Activated CD4-positive, alpha-beta T cell treated with anti-CD3 and anti-CD28 coated beads, Interleukin-2, amount 50 U/mL, for 4 hours (primary cell): ENCODE results near the gene IRF9.

Experiments
- DNase-seq, 2 experiments: peaks; one replicate each; pipeline ENCODE4 v3.0.0-alpha.2; 2020

Gene IRF9

DNA sequence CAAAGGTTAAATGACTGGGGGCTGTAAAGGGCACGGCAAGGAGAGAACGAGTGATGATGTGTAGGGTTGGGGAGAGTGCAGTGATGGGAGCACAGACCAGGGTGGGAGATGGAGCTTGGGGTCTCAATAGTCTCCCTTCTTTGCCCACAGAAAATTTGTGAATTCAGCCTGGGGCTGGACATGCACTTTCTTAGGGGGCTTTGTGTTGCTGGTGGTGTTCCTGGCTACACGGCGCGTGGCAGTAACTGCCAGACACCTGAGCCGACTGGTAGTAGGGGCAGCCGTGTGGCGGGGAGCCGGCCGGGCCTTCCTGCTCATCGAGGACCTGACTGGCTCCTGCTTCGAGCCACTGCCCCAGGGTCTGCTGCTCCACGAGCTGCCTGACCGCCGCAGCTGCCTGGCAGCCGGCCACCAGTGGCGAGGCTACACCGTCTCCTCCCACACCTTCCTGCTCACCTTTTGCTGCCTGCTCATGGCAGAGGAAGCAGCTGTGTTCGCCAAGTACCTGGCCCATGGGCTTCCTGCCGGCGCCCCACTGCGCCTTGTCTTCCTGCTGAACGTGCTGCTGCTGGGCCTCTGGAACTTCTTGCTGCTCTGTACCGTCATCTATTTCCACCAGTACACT, 28.9 kb upstream of the IRF9 start:
- DNase-seq, result peak in 1 of 2 experiments; percentile 13

DNA sequence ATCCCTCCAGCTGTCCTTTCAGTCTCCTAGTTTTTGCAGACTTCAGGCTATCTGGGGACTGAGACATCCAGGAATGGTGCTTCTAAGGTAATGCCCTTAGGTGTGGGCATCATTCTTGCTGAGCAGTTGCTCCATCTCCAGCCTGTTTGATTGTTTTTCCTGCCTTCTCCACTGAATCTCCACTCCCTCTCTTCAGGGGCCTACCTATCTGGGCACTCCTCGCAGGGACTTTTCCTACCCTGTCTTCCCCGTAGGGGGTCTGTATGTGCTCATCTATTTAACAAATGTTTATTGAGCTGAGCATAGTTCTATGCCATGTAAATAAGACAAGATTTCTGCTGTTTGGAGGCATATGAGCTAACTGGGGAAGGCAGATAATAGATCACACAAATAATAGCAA, 28.1 kb upstream of the IRF9 start:
- no peak for DNase-seq

DNA sequence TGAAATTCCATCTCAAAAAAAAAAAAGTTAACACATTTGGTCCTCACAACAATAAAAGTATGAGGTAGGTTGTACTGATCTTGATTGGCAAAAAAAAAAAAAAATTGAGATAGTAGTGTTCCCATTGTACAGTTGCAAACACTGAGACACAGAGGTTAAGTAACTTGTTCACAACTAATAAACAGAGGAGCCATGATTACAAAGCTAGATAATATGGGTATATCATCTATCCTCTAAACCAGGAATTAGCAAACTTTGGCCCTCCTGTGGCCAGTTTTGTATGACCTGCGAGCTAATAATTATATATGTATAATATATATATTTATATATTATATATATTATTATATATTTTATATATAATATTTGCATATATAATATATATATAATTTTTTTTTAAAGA, 27.3 kb upstream of the IRF9 start:
- no peak for DNase-seq

- DNase-seq, result no peak
Measured at GRCh38 chr14:24135584-24135833, 25.6 kb upstream of the IRF9 start.

GRCh38 chr14:24135834-24136683, 25.0 kb upstream of the IRF9 start, which contains the start of gene PSME1:
Gene PSME1, plus strand, starts transcription at chr14:24136194. Its CDS starts 69 bp downstream, at chr14:24136263.
- DNase-seq, result peak; percentile 93 to 94

GRCh38 chr14:24136684-24137528, 24.2 kb upstream of the IRF9 start:
- DNase-seq, result no peak

DNA sequence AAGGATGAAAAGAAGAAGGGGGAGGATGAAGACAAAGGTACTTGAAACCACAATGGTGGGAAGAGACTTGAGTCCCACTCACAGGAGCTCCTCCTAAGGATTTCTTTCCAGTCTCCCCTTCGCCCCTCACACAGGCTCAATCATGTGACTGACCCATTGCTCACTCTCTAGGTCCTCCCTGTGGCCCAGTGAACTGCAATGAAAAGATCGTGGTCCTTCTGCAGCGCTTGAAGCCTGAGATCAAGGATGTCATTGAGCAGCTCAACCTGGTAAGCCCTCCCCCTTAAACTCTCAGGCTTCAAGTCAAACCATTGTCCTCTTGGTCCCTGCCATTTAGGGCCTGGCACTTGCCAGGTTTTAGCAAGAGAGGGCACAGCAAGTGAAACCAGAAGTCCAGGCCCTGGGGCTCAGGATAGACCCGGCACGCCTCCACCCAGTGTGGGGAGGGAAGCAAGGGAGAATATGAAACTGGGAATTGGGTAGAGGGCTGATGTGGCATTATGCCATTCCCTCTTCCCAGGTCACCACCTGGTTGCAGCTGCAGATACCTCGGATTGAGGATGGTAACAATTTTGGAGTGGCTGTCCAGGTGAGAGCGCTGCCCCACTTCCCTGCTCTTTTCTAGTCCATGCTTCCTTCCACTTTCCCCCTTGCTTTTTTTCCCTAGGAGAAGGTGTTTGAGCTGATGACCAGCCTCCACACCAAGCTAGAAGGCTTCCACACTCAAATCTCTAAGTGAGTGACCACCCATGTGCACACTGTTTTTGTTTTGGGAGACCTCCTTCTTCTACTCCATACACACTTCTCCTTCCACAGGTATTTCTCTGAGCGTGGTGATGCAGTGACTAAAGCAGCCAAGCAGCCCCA, 23.3 kb upstream of the IRF9 start:
- DNase-seq, result no peak

DNA sequence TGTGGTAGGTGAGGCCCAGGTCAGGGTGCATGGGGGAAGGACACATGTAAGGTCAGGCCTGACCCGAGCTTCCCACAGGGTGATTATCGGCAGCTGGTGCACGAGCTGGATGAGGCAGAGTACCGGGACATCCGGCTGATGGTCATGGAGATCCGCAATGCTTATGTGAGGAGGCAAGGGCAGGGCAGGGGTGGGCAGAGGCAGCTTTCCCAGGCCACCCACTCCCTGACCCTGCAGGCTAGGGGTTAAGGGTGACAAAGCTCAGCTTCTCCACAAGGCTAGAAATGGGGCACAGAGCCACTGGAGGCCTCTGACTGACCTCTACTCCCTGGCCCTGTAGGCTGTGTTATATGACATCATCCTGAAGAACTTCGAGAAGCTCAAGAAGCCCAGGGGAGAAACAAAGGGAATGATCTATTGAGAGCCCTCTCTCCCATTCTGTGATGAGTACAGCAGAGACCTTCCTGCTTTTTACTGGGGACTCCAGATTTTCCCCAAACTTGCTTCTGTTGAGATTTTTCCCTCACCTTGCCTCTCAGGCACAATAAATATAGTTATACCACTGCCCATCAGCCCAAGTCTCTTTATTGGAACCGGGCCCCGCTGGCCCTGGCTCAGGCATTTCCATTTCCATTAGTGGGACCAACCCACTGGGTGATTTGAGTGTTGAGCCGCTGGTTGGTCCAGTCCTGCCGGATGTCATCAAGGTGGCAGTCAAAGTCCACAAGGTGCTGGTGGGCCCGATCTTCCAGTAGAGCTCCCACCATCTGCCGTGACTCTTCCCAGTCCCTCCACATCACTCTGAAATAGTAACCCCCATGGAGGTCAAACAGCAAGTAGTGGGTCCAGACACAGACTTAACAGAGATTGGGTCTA, 22.4 kb upstream of the IRF9 start:
- DNase-seq, result no peak

DNA sequence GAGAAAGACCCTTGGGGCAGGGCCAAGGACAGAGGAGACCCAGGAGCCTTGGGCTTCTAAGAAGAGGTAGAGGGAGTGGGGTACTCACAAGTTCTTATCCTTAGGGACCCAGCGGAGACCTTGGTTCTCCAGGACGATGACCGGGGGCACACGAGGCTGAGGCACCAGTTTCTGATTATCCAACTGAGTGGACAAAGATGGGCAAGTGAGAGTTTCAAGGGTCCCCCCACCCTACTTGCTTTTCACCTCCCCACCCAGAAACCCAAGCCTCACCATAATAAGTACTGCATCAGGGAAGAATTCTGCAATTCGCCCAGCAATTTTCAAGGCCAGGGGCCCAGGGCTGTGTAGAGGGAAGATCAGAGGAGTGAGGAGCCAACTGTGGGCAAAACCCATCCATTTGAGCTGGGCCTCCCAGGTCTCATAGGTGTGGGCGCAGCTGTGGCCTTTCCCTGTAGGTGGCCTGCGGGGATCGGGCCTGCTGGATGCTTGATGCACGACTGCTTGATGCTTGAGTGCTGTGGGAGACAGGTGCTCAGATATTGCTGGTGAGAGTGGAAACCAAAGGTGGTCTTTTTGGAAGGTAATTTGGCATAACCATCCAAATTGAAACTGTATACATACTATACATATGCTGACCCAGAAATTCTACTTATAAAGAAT, 21.7 kb upstream of the IRF9 start:
- DNase-seq, result no peak

- peak; percentile 100 for DNase-seq
Measured at GRCh38 chr14:24141097-24141880, 19.8 kb upstream of the IRF9 start, which contains the start of gene EMC9. Gene EMC9, minus strand, starts transcription at chr14:24141591. Its CDS starts 287 bp downstream, at chr14:24141304.

GRCh38 chr14:24143511-24143910, 17.6 kb upstream of the IRF9 start:
- DNase-seq, result no peak

DNA sequence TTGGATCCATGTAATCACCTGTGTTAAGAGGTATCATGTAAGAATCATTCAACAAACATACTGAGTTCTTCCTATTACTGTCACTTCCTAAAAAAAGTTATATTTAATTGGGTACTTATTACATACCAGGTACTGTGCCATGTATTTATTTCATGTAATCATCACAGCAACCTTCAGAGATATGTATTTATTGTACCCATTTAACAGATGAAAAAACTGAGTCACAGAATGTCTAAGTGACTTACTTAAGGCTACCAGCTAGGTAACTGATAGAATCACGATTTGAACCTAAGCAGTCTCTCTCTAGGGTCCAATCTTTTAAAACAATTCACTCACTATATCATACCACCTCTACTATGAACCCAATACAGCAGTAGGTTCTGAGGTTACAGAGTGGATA, 16.6 kb upstream of the IRF9 start:
- no peak for DNase-seq

DNA sequence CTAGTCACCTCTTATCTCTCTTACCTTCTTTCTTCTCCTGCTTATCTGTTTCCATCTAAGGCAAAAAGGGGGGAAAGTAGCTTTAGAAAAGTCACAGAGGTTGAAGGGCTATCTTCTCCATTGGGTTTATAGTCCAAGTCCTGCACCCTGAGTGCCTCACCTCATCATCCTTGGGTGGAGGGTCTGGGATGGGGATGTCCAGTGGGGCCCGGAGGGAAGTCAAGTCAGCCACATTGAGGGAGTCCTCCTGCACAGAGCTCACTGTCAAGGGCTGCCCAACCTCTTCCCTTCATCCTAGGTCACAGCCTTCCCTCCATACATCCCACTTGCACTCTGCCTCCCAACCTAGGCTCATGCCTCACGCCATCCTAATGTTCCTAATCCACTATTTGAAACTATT, 15.8 kb upstream of the IRF9 start:
- DNase-seq, result no peak

DNA sequence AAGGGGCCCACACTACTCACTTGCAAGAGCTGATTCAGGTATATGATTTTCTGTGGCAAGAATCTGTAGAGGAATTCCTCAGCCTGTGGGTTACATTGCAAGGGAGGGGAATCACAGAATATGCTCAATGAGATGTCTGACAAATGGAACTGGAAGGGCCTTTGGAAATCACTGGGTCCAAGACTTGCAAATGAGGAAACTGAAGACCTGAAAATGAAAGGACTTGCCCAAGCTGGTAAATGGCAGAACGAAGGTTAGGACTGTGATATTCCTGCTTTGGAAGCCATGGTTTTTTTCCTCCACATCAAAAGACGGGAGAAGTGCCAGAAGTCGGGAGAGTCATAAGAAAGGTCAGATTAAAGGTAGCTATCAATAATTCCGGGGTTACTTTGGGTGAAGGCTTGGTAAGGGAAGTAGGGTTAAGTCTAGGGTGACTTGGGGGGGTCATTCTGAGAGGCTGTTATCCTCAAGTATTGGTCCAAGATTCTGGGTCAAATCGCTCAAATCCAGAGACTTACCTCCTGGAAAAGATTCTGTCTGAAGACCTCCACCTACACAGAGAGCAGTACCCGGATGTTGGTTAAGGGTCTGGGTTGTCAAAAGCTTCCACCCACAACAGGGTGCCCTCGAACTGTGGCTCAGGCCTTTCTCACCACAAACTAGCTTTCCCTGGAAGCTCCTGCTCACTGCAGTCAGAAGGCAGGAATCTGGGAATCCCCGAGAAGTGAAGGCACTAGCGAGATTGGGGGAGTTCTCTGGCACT, 15.2 kb upstream of the IRF9 start:
- no peak for DNase-seq

DNA sequence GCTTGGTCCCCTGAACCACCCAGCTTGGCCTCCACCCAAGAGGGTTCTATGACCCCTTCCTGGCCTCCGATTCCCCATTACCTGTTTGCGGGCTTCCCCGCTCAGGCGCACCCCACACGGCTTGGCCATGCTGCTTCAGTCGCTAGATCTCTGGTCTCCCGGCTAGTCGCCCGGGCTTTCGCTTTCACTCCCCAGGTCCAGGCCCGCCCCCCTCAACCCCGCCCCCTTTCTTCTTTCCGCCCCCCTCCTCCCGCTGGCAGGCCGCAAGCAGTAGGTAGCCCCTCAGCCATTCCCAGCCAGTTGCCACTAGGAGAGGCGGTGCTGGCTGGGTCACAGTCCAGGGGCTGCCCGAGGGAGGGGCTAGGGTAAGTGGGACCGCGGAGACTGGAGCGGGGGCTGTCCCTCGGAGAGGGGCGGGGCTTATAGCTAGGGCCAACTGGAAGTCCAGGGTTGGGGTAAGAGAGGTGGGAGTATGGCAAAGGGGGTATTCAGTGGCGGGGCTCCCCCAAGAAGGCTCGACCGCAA, 14.6 kb upstream of the IRF9 start, which contains the start of gene PSME2:
PSME2 (minus strand) TSS at position 158 of the 525 bp plus-strand sequence; CDS start at position 129, 29 bp downstream.
- DNase-seq, result peak; percentile 73 to 78

DNA sequence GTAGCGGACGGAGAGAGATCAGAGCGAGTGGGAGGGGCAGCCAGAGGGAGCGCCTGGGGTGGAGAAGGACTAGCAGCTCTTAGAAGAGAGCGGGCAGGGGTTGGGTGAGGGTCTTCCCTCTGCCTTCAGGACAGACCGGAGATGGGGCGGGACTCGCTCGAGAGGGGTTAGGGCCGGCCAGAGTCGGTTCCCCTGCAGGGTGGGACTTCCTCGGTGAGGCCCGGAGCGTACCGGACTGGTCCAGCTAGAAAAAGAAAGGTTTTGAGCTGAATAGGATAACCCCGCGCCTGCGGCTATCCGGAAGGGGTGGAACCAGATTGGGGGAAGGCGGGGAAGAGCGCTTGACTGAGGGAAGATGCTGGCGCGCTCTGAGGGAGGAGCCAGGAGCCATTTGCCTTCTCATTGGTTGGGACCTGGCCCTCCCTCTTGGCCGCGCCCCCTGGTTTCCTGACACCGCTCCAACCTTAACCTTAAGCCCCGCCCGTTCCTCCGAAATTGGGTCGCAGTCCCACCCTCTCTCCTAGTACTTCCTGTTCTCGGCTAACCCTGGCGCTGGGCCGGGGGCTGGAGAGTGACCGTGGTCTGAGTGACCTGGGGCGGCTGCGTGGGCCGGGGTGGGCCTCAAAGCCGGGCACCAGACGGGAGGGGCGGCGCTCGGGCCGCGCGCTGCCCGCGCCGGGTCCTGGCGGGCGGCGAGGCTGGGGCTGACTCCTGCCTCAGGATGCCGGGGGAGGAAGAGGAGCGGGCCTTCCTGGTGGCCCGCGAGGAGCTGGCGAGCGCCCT, 13.9 kb upstream of the IRF9 start, which contains the start of gene RNF31:
RNF31 (plus strand) TSS at position 521 of the 783 bp plus-strand sequence; CDS start at position 722, 201 bp downstream.
- peak; percentile 97 to 98 for DNase-seq

- DNase-seq, result no peak
Measured at GRCh38 chr14:24147761-24148428, 13.2 kb upstream of the IRF9 start.
